IPS-18c (cell line): ENCODE measurements around the gene RPS16.
A peak's percentile ranks its signal among the peaks of the same experiment; 100 is the strongest.
"Not testable (repeated sequence)": the region's sequence is repeated elsewhere in the genome, so short reads cannot be mapped to it uniquely, and the experiment has no call there.

Experiments
- H3K4me3 ChIP-seq: 2 replicates; pipeline ENCODE4 v1.7.0; 2013; ENCODE audit warnings: low read depth, mild to moderate bottlenecking, low read length, moderate library complexity; ENCODE audit not compliant: insufficient read depth
- H3K9me3 ChIP-seq: one replicate; pipeline ENCODE4 v1.6.1; 2013; ENCODE audit warnings: mild to moderate bottlenecking, low read length, moderate library complexity; ENCODE audit not compliant: control insufficient read depth, insufficient read depth

The RPS16 gene

DNA sequence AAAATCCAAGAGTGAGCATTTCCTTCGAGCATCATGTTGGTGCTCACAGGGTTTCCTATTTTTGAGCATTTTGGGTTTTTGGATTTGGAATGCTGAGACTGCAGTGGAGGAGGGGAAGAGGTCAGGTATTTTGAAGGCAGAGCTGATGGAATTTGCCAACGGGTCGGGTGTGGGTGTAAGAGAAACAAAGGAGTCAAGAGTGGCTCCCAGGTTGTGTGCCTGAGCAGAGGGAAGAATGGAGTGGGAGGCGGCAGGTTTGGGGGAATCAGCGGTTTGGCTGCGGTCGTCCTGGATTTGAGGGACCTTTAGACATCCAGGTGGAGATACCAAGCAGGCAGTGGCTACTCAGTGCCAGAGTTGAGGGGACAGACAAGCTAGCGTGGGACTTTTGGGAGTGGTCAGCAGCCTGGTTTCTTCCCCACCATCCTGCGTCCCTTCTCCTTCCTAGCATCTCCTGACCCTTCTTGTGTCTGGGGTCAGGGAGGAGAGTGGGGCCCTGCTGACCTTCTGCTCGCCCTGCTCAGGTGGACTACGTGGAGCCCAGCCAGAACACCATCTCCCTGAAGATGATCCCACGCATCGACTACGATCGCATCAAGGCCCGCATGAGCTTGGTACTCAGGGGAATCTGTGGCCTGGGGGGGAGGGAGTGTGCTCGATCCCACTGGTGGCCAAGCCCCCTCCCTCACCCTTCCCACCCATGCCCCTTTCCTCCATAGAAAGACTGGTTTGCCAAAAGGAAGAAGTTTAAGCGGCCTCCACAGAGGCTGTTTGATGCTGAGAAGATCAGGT lies 30.4 kb upstream of the RPS16 start:
- Histone ChIP-seq H3K4me3 (no peak overlapping the region), H3K9me3 (no peaks in the 10 kb centered on the region)

DNA sequence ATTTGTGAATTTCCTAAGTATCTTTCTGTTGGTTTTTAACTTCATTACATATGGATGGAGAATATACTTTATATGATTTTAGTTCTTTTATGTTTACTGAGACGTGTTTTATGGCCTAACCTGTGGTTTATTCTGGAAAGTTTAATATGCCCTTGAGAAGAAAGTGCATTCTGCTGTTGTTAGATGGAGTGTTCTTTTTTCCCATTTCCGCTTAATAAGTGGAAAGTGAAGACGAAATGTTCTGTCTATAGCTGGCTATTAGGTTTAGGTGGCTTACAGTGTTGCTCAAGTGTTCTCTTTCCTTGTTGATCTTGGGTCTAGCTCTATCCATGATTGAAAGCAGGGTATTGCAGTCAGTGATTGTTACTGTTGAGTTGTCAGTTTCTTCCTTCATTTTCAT lies 27.7 kb upstream of the RPS16 start:
- H3K9me3 ChIP-seq = no peaks in the 10 kb centered on the region
- H3K4me3 ChIP-seq = no peak overlapping the region

DNA sequence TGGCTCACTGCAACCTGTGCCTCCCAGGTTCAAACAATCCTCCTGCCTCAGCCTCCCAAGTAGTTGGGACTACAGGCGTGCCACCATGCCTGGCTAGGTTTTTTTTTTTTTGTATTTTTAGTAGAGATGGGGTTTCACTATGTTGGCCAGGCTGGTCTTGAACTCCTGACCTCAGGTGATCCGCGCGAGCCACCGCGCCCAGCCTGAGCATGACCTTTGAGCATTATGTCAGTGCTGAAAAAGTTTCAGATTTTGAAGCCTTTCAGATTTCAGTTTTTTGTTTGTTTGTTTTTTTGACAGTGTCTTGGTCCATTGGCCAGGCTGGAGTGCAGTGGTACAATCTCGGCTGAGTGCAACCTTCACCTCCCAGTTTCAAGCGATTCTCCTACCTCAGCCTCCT lies 15.5 kb upstream of the RPS16 start:
- H3K4me3 ChIP-seq, H3K9me3 ChIP-seq: not testable (repeated sequence)

DNA sequence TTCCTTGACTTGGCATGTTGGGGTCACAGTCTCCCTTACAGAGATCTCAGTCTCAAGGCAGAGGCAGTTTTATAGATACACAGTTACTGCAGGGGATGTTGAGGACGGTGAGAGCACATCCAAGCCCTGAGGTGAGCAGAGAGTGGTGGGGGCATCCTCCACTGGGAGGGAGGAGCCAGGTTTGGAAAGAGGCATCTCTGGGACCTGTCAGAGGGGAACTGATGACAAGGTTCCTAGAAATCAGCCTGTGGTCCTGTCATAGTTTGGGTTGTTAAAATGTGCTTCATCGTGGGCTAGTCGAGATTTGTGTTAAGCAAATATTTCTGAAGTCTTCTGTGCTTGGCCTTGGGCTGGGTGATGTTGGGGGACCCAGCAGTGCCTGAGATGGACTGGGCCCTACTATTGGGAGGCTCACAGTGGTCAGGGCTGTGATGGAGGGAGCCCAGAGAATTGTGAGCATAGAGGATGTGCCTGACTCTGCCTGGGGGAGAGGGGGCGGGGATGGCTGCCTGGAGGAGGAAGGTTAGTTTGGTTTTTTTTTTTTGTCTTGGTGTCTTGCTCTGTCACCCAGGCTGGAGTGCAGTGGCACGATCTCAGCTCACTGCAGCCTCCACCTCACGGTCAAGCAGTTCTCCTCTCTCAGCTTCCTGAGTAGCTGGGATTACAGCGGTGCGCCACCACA lies 13.5 kb upstream of the RPS16 start:
- H3K4me3 ChIP-seq = no peak overlapping the region

DNA sequence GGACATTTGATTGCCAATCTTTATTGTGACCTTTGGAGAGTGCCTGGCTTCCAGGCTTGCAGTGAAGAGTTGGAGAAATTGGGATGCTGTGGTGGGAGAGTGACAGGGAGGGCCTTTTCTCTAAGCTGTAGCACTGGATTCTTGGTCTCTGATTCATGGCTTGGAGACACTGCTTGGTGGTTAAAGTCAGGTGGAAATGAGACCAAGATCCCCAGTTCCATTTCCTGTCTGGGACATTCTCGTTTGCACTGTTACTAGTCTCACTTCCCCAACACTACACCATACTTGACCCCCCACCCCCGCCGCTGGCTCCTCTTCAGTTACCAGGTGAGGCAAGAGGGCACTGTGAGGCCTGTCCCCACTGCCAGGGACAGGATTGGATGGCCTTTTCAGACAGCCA lies 12.5 kb upstream of the RPS16 start:
- Histone ChIP-seq H3K9me3 (no peaks in the 10 kb centered on the region), H3K4me3 (no peak overlapping the region)

More for the DNA sequence above, 13.5 kb upstream of the RPS16 start:
- no peaks in the 10 kb centered on the region for H3K9me3 ChIP-seq

DNA sequence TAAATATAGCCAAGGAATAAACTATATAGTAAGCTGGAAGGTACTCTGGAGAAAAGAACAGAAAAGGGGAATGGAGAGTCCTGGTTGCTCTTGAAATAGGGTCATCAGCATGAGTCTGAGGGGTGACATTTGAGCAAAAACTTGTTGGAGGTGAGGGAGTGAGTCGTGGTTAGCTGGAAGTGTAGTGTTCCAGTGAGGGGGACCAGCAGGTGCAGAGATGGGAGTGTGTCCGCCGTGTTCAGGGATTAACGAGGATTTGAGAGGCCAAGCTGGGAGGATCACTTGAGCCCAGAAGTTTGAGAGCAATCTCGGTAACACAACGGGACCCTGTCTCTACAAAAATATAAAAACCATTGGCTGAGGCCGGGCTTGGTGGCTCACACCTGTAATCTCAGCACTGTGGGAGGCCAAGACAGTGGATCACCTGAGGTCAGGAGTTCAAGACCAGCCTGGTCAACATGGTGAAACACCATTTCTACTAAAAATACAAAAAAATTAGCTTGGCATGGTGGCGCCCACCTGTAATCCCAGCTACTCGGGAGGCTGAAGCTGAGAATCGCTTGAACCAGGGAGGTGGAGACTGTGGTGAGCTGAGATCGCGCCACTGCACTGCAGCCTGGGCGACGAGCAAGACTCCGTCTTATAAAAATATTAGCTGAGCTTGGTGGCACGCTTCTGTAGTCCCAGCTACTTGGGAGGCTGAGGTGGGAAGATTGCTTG lies 10.8 kb upstream of the RPS16 start:
- Histone ChIP-seq H3K9me3 (no peaks in the 10 kb centered on the region), H3K4me3 (peak overlapping the region; percentile 97)

DNA sequence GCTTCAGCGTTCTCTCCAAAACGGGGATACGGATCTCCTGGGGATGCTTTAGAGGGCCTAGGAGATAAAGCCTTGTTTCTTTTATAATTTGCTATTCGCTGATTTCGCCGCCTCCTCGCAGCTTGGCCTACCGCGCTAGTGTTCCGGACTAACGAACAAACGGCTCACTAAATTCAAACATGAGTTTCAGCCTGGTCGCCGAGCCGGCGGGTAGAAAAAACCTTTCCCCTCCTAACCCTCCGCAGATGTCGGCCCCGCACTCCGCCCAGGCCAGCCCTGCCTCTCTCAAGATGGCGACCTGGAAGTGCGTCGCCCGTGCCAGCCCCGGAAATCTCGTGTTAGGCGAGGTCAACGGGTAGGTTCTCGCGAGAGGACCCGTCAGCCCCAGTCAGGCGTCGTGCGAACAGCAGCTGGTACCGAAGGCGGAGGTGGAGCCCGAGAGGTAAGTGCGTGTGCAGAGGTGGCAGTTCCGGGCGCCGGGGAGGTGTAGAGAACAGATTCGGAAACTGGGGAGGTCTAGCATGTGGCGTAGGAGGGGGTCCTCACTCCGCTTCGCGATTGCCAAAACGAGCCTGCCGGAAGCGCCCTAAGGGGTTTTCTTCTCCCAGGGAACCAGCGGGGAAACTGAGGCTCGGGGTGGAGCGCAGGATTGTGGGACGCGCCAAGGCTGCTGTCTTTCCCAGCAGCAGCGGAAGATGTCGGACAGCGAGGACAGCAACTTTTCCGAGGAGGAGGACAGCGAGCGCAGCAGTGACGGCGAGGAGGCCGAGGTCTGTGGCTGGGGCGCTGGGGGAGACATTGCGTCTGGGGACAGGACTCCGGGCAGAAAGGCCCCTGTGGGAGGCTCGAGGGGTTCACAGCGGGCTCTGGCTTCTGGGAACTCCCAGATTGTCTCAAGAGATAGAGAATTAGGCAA lies 9.7 kb upstream of the RPS16 start, which contains the start of gene SUPT5H:
SUPT5H (plus strand) TSS at position 387 of the 916 bp plus-strand sequence; CDS start at position 696, 309 bp downstream.
- peak within 1 kb of the TSS; percentile 97 for H3K4me3 ChIP-seq
- H3K9me3 ChIP-seq = no peaks in the 10 kb centered on the region

DNA sequence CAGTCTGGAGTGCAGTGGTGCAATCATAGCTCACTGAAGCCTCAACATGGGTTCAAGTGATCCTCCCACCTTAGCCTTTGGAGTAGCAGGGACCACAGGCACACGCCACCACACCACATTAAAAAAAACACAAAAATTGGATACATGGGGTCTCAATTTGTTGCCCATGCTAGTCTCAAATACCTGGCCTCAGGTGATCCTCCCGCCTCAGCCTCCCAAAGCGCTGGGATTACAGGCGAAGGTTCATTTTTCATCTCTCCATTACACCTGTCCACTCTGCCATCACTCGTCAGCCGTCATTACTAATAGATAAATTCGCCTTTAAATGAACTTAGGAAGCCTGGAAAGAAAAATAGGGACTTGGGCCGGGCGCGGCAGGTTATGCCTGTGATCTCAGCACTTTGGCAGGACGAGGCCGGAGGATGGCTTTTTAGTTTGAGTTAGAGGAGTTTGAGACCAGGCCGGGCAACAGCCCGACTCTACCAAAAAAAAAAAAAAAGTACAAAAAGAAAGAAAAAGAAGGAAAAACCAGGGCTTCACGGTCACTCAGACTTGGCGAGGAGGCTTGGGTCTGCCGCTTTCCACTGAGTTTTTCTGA lies 8.9 kb upstream of the RPS16 start:
- H3K9me3 ChIP-seq = no peaks in the 10 kb centered on the region
- H3K4me3 ChIP-seq = peak overlapping the region; percentile 97

DNA sequence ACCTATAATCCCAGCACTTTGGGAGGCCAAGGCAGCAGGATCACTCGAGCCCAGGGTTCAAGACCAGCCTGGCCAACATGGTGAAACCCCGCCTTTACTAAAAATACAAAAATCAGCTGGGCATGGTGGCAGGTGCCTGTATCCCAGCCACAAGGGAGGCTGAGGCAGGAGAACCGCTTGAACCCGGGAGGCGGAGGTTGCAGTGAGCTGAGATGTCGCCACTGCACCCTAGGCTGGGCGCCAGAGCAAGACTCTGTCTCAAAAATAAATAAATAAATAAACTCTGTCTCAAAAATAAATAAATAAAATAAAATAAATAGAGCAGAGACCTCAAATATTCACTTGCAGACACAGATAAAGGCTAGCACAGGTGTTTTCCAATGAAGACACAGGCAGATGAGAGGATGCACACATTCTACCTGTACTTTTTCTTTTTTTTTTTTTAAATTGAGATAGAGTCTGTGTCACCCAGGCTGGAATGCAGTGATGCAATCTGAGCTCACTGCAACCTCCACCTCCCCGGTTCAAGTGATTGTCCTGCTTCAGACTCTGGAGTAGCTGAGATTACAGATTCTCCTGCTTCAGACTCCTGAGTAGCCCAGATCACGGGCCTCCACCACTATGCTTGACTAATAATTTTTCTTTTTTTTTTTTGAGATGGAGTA lies 2.7 kb upstream of the RPS16 start:
- Histone ChIP-seq H3K9me3 (no peaks in the 10 kb centered on the region), H3K4me3 (no peak overlapping the region)

DNA sequence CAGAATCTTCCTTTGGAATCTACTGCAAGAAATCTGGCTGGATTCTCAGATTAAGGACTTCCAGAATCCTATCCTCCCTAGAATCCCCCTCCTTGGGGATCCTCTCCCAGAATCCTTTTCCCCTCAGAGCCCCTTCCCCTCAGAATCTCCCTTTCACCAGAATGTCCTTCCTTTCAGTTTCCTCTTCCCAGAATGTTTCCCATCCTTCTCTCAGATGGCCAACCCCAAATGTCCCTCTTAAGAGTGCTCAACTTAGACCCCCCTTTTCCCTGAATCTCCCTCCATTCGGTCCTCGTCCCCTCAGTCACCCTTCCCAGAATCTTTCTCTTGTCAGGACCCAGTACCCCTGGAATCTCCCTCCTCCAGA lies 584 bp upstream of the RPS16 start:
- Histone ChIP-seq H3K9me3 (no peaks in the 10 kb centered on the region), H3K4me3 (peak overlapping the region; percentile 82)

DNA sequence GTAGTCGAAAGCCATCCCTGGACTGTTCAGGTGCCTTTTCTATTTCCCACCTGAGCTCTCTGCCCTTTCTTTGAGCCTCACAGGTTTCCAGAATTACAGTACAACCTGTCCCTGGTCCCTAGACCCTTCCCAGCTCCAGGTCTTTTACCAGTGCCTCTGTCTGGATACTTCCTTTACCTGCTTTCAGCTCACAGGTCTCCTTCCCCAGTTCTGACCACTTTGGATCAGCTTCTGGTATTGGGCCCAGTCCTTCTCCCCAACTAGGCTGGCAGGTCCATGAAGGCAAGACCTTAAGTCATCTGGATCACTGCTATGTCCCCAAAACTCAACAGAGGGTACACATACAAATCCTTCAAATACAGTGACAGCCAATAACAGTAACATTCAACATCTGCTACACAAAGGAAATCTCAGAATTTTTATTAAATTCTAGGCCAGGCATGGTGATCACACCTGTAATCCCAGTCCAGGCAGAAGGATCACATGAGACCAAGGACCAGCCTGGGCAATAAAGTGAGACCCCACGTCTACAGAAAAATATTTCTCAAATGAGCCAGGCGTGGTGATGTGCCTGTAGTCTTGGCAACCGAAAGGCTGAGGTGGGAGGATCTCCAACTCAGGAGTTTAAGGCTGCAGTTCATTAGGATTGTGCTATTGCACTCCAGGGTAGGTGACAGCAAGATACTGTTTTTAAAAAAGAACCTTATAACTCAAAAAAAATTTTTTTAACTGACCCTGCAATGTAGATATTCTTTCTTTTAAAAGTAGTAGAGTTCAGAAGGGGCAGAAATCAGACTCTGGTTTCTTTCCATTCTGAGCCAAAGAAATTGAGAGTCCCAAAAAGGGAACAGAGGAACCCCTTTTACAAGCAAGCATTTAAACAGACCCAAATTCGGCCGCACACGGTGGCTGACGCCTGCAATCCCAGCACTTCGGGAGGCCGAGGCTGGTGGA lies 1.3 kb downstream of the RPS16 start:
- Histone ChIP-seq H3K4me3 (peak overlapping the region; percentile 95), H3K9me3 (no peaks in the 10 kb centered on the region)

DNA sequence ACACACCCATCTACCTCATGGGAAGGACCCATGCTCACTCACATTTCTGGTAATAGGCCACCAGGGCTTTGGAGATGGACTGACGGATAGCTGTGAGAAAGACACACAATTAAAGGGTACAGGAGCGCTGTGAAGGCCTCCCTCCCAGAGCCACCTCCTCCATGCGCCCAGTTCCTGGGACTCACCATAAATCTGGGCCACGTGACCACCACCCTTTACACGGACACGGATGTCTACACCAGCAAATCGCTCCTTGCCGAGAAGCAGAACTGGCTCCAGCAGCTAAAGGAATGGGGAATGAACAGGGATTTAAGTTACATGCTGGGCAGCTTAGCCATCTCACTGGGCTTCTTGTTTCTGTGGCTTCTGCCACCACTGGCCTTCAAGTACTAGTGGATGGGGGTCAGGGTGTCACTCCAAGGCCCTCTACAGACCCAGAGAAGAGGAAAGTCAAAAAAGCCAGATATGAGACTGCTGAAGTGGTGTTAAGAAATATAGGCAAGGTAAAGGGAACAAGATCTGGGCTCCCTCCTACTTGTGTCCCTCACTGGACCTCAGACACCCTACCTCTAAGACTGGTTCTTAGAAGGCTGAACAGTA lies 2.2 kb downstream of the RPS16 start:
- Histone ChIP-seq H3K9me3 (no peaks in the 10 kb centered on the region), H3K4me3 (no peak overlapping the region)

DNA sequence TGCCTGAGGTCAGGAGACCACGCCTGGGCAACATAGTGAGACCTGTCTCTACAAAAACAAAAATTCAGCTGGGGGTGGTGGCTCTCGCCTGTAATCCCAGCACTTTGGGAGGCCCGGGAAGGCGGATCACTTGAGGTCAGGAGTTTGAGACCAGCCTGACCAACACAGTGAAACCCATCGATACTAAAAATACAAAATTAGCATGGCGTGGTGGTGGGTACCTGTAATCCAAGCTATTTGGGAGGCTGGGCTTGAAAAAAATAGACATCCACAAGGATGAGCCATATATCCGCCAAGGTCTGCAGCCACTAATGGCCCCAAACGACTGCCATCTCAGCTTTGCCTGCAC lies 3.1 kb downstream of the RPS16 start:
- no peak overlapping the region for H3K4me3 ChIP-seq
- no peaks in the 10 kb centered on the region for H3K9me3 ChIP-seq

DNA sequence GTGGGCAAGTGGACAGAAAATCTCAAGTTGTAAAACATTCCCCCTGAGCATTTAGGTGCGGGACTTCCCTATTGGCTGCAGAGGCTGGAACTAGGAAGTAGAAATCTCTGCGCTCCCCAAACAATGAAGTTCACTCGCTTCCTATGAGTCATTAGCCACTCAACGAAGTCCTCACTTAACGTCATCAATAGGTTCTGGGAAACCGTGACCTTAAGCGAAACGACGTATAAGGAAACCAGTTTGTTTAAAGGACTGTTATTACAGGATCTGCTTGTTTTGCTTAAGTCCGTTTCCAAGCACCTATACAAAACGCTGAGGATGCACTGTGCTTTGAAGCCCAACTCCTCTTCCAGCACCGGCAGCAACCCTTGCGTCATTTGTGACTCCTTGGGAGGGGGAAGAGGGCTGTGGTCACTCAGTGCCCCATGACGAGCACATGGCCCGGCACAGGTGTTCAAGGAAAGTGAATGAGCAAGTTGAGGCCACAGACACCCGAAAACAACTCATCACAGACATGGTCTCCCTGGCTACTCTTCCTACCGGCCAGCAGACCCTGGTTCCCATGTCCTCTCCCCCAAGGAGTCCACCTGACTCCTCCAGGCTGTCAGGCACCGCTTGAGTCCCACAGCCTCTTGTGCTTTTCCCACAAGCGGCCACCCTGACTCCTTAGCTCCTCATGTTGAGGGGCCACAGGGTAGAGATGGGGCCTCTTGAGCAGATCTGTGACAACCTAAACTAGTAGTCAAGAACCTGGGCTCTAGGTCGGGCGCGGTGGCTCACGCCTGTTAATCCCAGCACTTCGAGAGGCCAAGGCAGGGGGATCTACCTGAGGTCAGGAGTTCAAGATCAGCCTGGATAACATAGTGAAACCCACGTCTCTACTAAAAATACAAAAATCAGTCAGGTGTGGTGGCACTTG lies 4.8 kb downstream of the RPS16 start:
- H3K9me3 ChIP-seq = no peaks in the 10 kb centered on the region
- no peak overlapping the region for H3K4me3 ChIP-seq
